H1 (cell line): Measurements from ENCODE around the gene TTC28. TPM values are rescaled to one million over a fixed set of nuclear protein-coding genes. Genes with fewer than 3 reads are reported as not detected.

ENCODE experiments used
- RAD21 ChIP-seq, 2 experiments: IDR thresholded peaks in 1 of 2; conservative IDR thresholded peaks in 1 of 2; 2 replicates each; pipeline ENCODE4 v1.6.1; 2011; ENCODE audit warnings: low read depth in 2 of 2, low read length in 2 of 2, improper control_type of control experiment in 1 of 2, inconsistent platforms in 1 of 2, mild to moderate bottlenecking in 1 of 2, moderate library complexity in 1 of 2
- RNF2 ChIP-seq: fragments of 200-900, 300-1000 bp; sonication (generic); IDR thresholded peaks from 2 replicates; pipeline ENCODE4 v1.7.1; 2016; ENCODE audit warnings: borderline replicate concordance, low read depth, mild to moderate bottlenecking, antibody characterized with exemption, low read length; ENCODE audit not compliant: poor library complexity, severe bottlenecking; ENCODE audit errors: missing control alignments
- SAP30 ChIP-seq: fragments of 300-600 bp; sonication (generic); IDR thresholded peaks from 2 replicates; pipeline ENCODE4 v1.7.1; 2012; ENCODE audit warnings: low read length, moderate library complexity, mild to moderate bottlenecking, inconsistent platforms; ENCODE audit not compliant: insufficient read depth, insufficient replicate concordance
- SRF ChIP-seq: IDR thresholded peaks from 2 replicates; pipeline ENCODE4 v1.6.1; 2011; ENCODE audit warnings: mild to moderate bottlenecking, low read depth, low read length, moderate library complexity
- TAF1 ChIP-seq: IDR thresholded peaks from 2 replicates; pipeline ENCODE4 v1.6.1; 2011; ENCODE audit warnings: mild to moderate bottlenecking, low read depth, low read length
- TAF7 ChIP-seq: optimal IDR thresholded peaks from 2 replicates; pipeline ENCODE3; 2011; ENCODE audit warnings: low read depth, mild to moderate bottlenecking, inconsistent platforms, low read length, moderate library complexity, borderline replicate concordance
- polyA plus RNA-seq, 7 experiments: library from polyadenylated mRNA; depleted of rRNA in 3 of 7; stranded (reverse) in 5 of 7; unstranded in 2 of 7; fragments of >200 nt in 5 of 7; fragments of 200-250 nt in 2 of 7; gene quantifications; 1 replicate in 5 of 7; 2 replicates in 1 of 7; 4 replicates in 1 of 7; pipeline versions ENCODE4 v1.2.1 to v1.2.3, GENCODE V29; 2011 to 2013; ENCODE audit warnings: missing spikeins in 2 of 7, mixed read lengths in 2 of 7
- total RNA-seq: library from RNA; stranded (reverse); fragmentation: NEBNext Ultra II Directional; extraction: Animal tissue kit (Norgen Biotek cat#: 25700); gene quantifications from 2 replicates; pipeline ENCODE4 v1.2.1, GENCODE V29; 2021

The TTC28 gene
- total and polyA plus RNA-seq, 2 of the 8 experiments (the other 6 are each of a cell fraction or from before 2014, with no cell fraction given), result 2.6 to 12.6 TPM

- TF ChIP-seq TAF1 (no peak), RNF2 (no peak), SAP30 (no peak), TAF7 (no peak), RAD21 (IDR thresholded peaks at IDR 0.05 in 1 of 2, conservative IDR thresholded peaks at IDR 0.05 in 1 of 2; ENCODE audit: low read depth in 2 of 2, low read length in 2 of 2) (no peak), SRF (no peak)
Measured at GRCh38 chr22:27962268-27963044, 717.2 kb downstream of the TTC28 start (continued).
